Upper lobe of left lung (tissue), 4 donors: ENCODE results near the gene SGMS1.
A peak's percentile ranks its signal among the peaks of the same experiment; 100 is the strongest.

ENCODE experiments used
- CTCF ChIP-seq, 6 experiments: fragments of 450-650 bp in 4 of 6; fragments of 200-600 bp in 2 of 6; sonication (generic) in 2 of 6; IDR thresholded peaks; one replicate each; pipeline ENCODE4 v1.5.1; 2016 to 2019; ENCODE audit warnings: antibody characterized with exemption in 6 of 6
- EP300 ChIP-seq, 4 donors: sonication (generic); formaldehyde crosslinking; IDR thresholded peaks; one replicate each; pipeline ENCODE4 v1.5.1; 2017; ENCODE audit warnings: antibody characterized with exemption in 4 of 4, control low read depth in 2 of 4
- POLR2A ChIP-seq, 4 donors: fragments of 450-650 bp; IDR thresholded peaks; one replicate each; pipeline ENCODE4 v1.5.1; 2016 to 2017; ENCODE audit warnings: antibody characterized with exemption in 4 of 4, mild to moderate bottlenecking in 2 of 4
- POLR2AphosphoS5 ChIP-seq, 2 donors: sonication (generic); formaldehyde crosslinking; IDR thresholded peaks; one replicate each; pipeline ENCODE4 v1.5.1; 2017; ENCODE audit warnings: antibody characterized with exemption in 2 of 2

DNA sequence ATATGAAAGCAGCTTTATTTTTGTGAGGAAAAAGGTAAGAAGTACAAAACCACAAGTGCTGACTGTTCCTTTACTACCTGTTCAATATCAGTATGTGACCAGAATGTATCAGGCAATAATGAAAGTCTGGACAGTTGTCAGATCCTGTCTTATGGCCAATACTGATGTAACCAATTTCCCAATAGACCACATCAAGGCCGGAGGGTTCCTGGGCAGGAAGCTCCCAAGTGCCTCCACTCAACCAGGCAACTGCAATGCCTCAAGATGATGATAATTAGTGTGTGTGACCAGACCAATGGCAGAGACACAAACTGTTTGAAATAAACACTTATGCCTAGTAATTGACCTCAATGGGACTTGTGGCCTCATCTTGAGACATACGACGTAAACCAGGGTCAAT lies 223.1 kb downstream of the SGMS1 start:
- TF ChIP-seq CTCF (IDR thresholded peaks at IDR 0.05) (no peak), POLR2A (IDR thresholded peaks at IDR 0.05) (no peak), POLR2AphosphoS5 (IDR thresholded peaks at IDR 0.05) (peak in 1 of 2 donors; percentile 38), EP300 (IDR thresholded peaks at IDR 0.05) (peak in 1 of 4 donors; percentile 4)
